Hepatocyte (in vitro differentiated cells): ENCODE data around the gene TMEM223.

Experiments
- EZH2 ChIP-seq: fragments of 200-600 bp; sonication (generic); IDR thresholded peaks from 2 replicates; pipeline ENCODE4 v1.6.1; 2016; ENCODE audit warnings: antibody characterized with exemption, mild to moderate bottlenecking, borderline replicate concordance
- EZH2phosphoT487 ChIP-seq: fragments of 200-600 bp; sonication (generic); IDR thresholded peaks from one replicate; pipeline ENCODE4 v1.6.1; 2018; ENCODE audit warnings: antibody characterized with exemption, mild to moderate bottlenecking, low read depth, moderate library complexity; ENCODE audit not compliant: unreplicated experiment, severe bottlenecking
- TF ChIP-seq, protein P1 (sequence below): fragments of 200-600 bp; sonication (generic); IDR thresholded peaks from 2 replicates; pipeline ENCODE4 v1.5.1; 2016; ENCODE audit warnings: antibody characterized with exemption, mild to moderate bottlenecking; ENCODE audit not compliant: poor library complexity

DNA sequence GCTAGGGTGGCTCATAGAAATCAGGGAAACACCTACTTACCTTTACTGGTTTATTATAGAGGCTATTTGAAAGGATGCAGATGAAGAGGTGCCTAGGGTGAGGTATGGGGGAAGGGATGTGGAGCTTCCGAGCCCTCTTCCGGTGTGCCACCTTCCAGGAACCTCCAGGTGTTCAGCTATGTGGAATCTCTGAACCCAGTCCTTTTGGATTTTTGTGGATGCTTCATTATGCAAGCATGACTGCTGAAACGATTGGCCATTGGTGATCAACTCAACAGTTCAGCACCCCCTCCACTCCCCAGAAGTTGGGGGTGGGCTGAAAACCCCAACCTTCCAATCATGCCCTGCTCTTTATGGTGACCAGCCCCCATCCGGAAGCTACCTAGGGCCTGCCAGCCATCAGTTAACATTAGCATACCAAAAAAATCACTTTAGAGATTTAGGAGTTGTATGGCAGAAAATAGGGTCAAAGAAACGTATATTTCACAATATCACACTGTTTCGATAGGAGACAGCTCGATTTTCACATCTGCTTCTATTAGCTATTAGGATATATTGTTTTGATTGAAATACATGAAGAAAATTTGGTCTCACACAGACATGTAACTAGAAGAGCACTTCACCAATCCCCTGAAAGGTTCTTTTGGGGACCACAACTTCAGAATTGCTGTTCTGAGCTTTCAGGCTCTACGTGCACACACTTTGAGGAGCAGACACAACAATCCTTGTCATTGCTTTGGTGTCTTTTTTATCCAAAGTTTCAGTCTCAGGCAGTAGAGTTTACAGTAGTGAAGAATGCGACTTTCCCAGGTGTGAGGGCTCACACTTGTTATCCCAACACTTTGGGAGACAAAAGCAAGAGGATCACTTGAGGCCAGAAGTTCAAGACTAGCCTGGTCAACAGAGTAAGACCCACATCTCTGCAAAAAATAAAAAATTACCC is 33.7 kb downstream of the TMEM223 start:
- TF ChIP-seq, protein P1, sequence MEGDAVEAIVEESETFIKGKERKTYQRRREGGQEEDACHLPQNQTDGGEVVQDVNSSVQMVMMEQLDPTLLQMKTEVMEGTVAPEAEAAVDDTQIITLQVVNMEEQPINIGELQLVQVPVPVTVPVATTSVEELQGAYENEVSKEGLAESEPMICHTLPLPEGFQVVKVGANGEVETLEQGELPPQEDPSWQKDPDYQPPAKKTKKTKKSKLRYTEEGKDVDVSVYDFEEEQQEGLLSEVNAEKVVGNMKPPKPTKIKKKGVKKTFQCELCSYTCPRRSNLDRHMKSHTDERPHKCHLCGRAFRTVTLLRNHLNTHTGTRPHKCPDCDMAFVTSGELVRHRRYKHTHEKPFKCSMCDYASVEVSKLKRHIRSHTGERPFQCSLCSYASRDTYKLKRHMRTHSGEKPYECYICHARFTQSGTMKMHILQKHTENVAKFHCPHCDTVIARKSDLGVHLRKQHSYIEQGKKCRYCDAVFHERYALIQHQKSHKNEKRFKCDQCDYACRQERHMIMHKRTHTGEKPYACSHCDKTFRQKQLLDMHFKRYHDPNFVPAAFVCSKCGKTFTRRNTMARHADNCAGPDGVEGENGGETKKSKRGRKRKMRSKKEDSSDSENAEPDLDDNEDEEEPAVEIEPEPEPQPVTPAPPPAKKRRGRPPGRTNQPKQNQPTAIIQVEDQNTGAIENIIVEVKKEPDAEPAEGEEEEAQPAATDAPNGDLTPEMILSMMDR: no peak
- TF ChIP-seq EZH2 (no peak), EZH2phosphoT487 (no peak)
